Activated CD4-positive, alpha-beta T cell treated with anti-CD3 and anti-CD28 coated beads, Interleukin-2, amount 50 U/mL, for 48 hours (primary cell): ENCODE results near the gene TEX48.

Experiments
- DNase-seq, 2 experiments: peaks; one replicate each; pipeline ENCODE4 v3.0.0-alpha.2; 2020

TEX48 gene

GRCh38 chr9:114681594-114682332 lies at the start of gene TEX48:
TEX48 (minus strand) TSS chr9:114682192; CDS start chr9:114671723, 10,469 bp downstream.
- DNase-seq: peak; percentile 83 to 89

- DNase-seq: no peak
These were observed 49.7 kb upstream of the TEX48 start for GRCh38 chr9:114731701-114732100.

- DNase-seq: no peak
These were observed 47.7 kb upstream of the TEX48 start for GRCh38 chr9:114729706-114730105.

GRCh38 chr9:114725930-114726329 lies 43.9 kb upstream of the TEX48 start:
- no peak for DNase-seq

GRCh38 chr9:114724744-114725143 lies 42.8 kb upstream of the TEX48 start:
- no peak for DNase-seq

- DNase-seq: no peak
These were observed 41.9 kb upstream of the TEX48 start for GRCh38 chr9:114723931-114724330.

- no peak for DNase-seq
These were observed 41.1 kb upstream of the TEX48 start for GRCh38 chr9:114722937-114723620.

GRCh38 chr9:114722081-114722621 lies 40.2 kb upstream of the TEX48 start:
- DNase-seq: no peak

- no peak for DNase-seq
These were observed 39.6 kb upstream of the TEX48 start for GRCh38 chr9:114721491-114722079.

- DNase-seq: no peak
These were observed 38.2 kb upstream of the TEX48 start for GRCh38 chr9:114720086-114720676.

- no peak for DNase-seq
These were observed 37.3 kb upstream of the TEX48 start for GRCh38 chr9:114719290-114719689.

- peak; percentile 88 to 93 for DNase-seq
These were observed 36.8 kb upstream of the TEX48 start for GRCh38 chr9:114718801-114719221.

- no peak for DNase-seq
These were observed 36.0 kb upstream of the TEX48 start for GRCh38 chr9:114717908-114718486.

- no peak for DNase-seq
These were observed 27.6 kb upstream of the TEX48 start for GRCh38 chr9:114709636-114710035.

- no peak for DNase-seq
These were observed 24.7 kb upstream of the TEX48 start for GRCh38 chr9:114706711-114707110.

- no peak for DNase-seq
These were observed 20.0 kb upstream of the TEX48 start for GRCh38 chr9:114701988-114702387.

- peak in 1 of 2 experiments; percentile 55 for DNase-seq
These were observed 16.0 kb upstream of the TEX48 start for GRCh38 chr9:114697951-114698351.

- DNase-seq: peak; percentile 75 to 82
These were observed 15.0 kb upstream of the TEX48 start for GRCh38 chr9:114696814-114697544.

- DNase-seq: no peak
These were observed 14.0 kb upstream of the TEX48 start for GRCh38 chr9:114695948-114696347.

- peak in 1 of 2 experiments; percentile 46 for DNase-seq
These were observed 12.8 kb upstream of the TEX48 start for GRCh38 chr9:114694719-114695269.

GRCh38 chr9:114694146-114694545 lies 12.2 kb upstream of the TEX48 start:
- no peak for DNase-seq
